HG03039 (cell line): ENCODE results near the gene GCGR.

ENCODE experiments used
- ATAC-seq: cut with Tn5 transposase; IDR thresholded peaks from one replicate; pipeline ENCODE4 v1.9.1; 2021; ENCODE audit warnings: mild to moderate bottlenecking, moderate library complexity; ENCODE audit not compliant: unreplicated experiment

GCGR gene

GRCh38 chr17:81811705-81812570 is 8.0 kb downstream of the GCGR start:
- ATAC-seq, result no peak

- ATAC-seq, result no peak
Measured at GRCh38 chr17:81812571-81813370, 8.8 kb downstream of the GCGR start.

- no peak for ATAC-seq
Measured at GRCh38 chr17:81813371-81813684, 9.4 kb downstream of the GCGR start.

- ATAC-seq, result no peak
Measured at GRCh38 chr17:81813861-81814683, 10.1 kb downstream of the GCGR start.

GRCh38 chr17:81814748-81815645 is 11.0 kb downstream of the GCGR start:
- ATAC-seq, result no peak

- no peak for ATAC-seq
Measured at GRCh38 chr17:81815646-81815986, 11.7 kb downstream of the GCGR start.

- no peak for ATAC-seq
Measured at GRCh38 chr17:81817758-81818147, 13.8 kb downstream of the GCGR start.

GRCh38 chr17:81819708-81820107 is 15.8 kb downstream of the GCGR start:
- no peak for ATAC-seq

- ATAC-seq, result no peak
Measured at GRCh38 chr17:81821147-81821546, 17.2 kb downstream of the GCGR start.

- ATAC-seq, result no peak
Measured at GRCh38 chr17:81821603-81822311, 17.8 kb downstream of the GCGR start.

GRCh38 chr17:81822312-81822637 is 18.3 kb downstream of the GCGR start:
- ATAC-seq, result no peak

- no peak for ATAC-seq
Measured at GRCh38 chr17:81822996-81823819, 19.3 kb downstream of the GCGR start.

GRCh38 chr17:81823820-81824550 is 20.0 kb downstream of the GCGR start:
- ATAC-seq, result no peak

GRCh38 chr17:81824595-81824994 is 20.6 kb downstream of the GCGR start:
- no peak for ATAC-seq

- no peak for ATAC-seq
Measured at GRCh38 chr17:81825841-81826466, 22.0 kb downstream of the GCGR start.

- no peak for ATAC-seq
Measured at GRCh38 chr17:81828656-81829055, 24.7 kb downstream of the GCGR start.

- no peak for ATAC-seq
Measured at GRCh38 chr17:81829858-81830257, 25.9 kb downstream of the GCGR start.

- no peak for ATAC-seq
Measured at GRCh38 chr17:81831563-81831956, 27.6 kb downstream of the GCGR start.
